NB4 (cell line): ENCODE results near the gene SMTNL1.

Source experiments
- CTCF ChIP-seq: IDR thresholded peaks from one replicate; pipeline ENCODE4 v1.5.1; 2012; ENCODE audit warnings: low read depth, low read length
- MAX ChIP-seq: IDR thresholded peaks from 2 replicates; pipeline ENCODE4 v1.6.1; 2011; ENCODE audit warnings: low read depth, low read length
- MYC ChIP-seq: IDR thresholded peaks from 2 replicates; pipeline ENCODE4 v1.6.1; 2011; ENCODE audit warnings: low read depth, low read length
- POLR2A ChIP-seq: IDR thresholded peaks from 2 replicates; pipeline ENCODE4 v1.6.1; 2011; ENCODE audit warnings: mild to moderate bottlenecking; ENCODE audit not compliant: insufficient read length; ENCODE audit errors: extremely low read depth

GRCh38 chr11:57586711-57587245, 49.4 kb downstream of the SMTNL1 start:
- TF ChIP-seq CTCF (no peak), POLR2A (no peak), MYC (no peak), MAX (no peak)
